ENCODE measurements around the gene VPS13D.

GRCh38 chr1:12342401-12343003, 112.7 kb downstream of the VPS13D start:
- TF ChIP-seq POLR2A (IDR thresholded peaks at IDR 0.05; ENCODE audit: low read length) (no peak), GATA1 (IDR thresholded peaks at IDR 0.05; ENCODE audit: low read depth, low read length) (no peak)

Measured in erythroblast (primary cell).